GM19468 (cell line): ENCODE measurements around the gene GTSE1.
"Not testable (repeated sequence)": the region's sequence is repeated elsewhere in the genome, so short reads cannot be mapped to it uniquely, and the experiment has no call there.

Experiments
- ATAC-seq: cut with Tn5 transposase; IDR thresholded peaks from one replicate; pipeline ENCODE4 v1.9.1; 2021; ENCODE audit warnings: mild to moderate bottlenecking, moderate library complexity, moderate number of reproducible peaks; ENCODE audit not compliant: unreplicated experiment; ENCODE audit errors: extremely low read depth

The GTSE1 gene

GRCh38 chr22:46296257-46297150 is at the start of gene GTSE1:
Gene GTSE1 (plus strand): TSS chr22:46296870. CDS start chr22:46297401, 531 bp downstream.
- ATAC-seq = peak; percentile 96

- ATAC-seq = no peak
These were observed 49.2 kb upstream of the GTSE1 start for GRCh38 chr22:46247443-46247975.

GRCh38 chr22:46250035-46250782 is 46.5 kb upstream of the GTSE1 start, which contains the start of gene CDPF1:
Gene CDPF1 (minus strand): TSS chr22:46250293. CDS start chr22:46248284, 2,009 bp downstream.
- peak; percentile 48 for ATAC-seq

GRCh38 chr22:46250783-46251125 is 45.9 kb upstream of the GTSE1 start:
- no peak for ATAC-seq

- ATAC-seq = no peak
These were observed 45.4 kb upstream of the GTSE1 start for GRCh38 chr22:46251266-46251665.

GRCh38 chr22:46251816-46252380 is 44.8 kb upstream of the GTSE1 start:
- ATAC-seq = no peak

- no peak for ATAC-seq
These were observed 40.2 kb upstream of the GTSE1 start for GRCh38 chr22:46256358-46256958.

- no peak for ATAC-seq
These were observed 37.3 kb upstream of the GTSE1 start for GRCh38 chr22:46259374-46259773.

- ATAC-seq = no peak
These were observed 36.6 kb upstream of the GTSE1 start for GRCh38 chr22:46260038-46260437.

- no peak for ATAC-seq
These were observed 34.0 kb upstream of the GTSE1 start for GRCh38 chr22:46262449-46263215.

- no peak for ATAC-seq
These were observed 33.5 kb upstream of the GTSE1 start, which contains the start of gene PKDREJ for GRCh38 chr22:46263216-46263590. Gene PKDREJ (minus strand): TSS chr22:46263343. CDS start chr22:46263322, 21 bp downstream.

GRCh38 chr22:46264520-46264919 is 32.1 kb upstream of the GTSE1 start:
- not testable (repeated sequence) for ATAC-seq

- not testable (repeated sequence) for ATAC-seq
These were observed 31.0 kb upstream of the GTSE1 start for GRCh38 chr22:46265627-46266026.

GRCh38 chr22:46267431-46268279 is 29.0 kb upstream of the GTSE1 start, which contains the start of gene TTC38:
Gene TTC38 (plus strand): TSS chr22:46268008. CDS start chr22:46268040, 32 bp downstream.
- ATAC-seq = no peak

- ATAC-seq = no peak
These were observed 27.1 kb upstream of the GTSE1 start for GRCh38 chr22:46269564-46269963.

GRCh38 chr22:46272196-46272595 is 24.5 kb upstream of the GTSE1 start:
- no peak for ATAC-seq

- ATAC-seq = no peak
These were observed 23.8 kb upstream of the GTSE1 start for GRCh38 chr22:46272762-46273431.
